ENCODE measurements around the gene CUL2. TPM values are rescaled to one million over a fixed set of nuclear protein-coding genes. Genes with fewer than 3 reads are reported as not detected.

The CUL2 gene
- total RNA-seq, 2 donors from 2014 or later: 7.3 to 8.0 TPM

- WGBS, 2 donors: 71 to 83% methylated on average over 2 of the region's 2 CpGs
- intact Hi-C loops (cut with DNase I): no loop called here
- no peak for TF ChIP-seq CTCF (IDR thresholded peaks at IDR 0.05)
- no peak for TF ChIP-seq POLR2A (IDR thresholded peaks at IDR 0.05)
- Histone ChIP-seq H3K4me1 (no peaks in the 10 kb centered on the region), H3K4me3 (no peak overlapping the region), H3K9me3 (no peaks in the 10 kb centered on the region), H3K36me3 (replicated peaks in 1 of 2; ENCODE audit: insufficient read depth in 1 of 2, low read depth in 2 of 2) (peaks cover 0 to 6% of the 10 kb centered on the region in 2 donors), H3K27ac (no peak overlapping the region), H3K27me3 (no peaks in the 10 kb centered on the region)
- DNase-seq (no peak), ATAC-seq (no peak)
Observed at GRCh38 chr10:35020481-35020880, 69.7 kb downstream of the CUL2 start.

DNA sequence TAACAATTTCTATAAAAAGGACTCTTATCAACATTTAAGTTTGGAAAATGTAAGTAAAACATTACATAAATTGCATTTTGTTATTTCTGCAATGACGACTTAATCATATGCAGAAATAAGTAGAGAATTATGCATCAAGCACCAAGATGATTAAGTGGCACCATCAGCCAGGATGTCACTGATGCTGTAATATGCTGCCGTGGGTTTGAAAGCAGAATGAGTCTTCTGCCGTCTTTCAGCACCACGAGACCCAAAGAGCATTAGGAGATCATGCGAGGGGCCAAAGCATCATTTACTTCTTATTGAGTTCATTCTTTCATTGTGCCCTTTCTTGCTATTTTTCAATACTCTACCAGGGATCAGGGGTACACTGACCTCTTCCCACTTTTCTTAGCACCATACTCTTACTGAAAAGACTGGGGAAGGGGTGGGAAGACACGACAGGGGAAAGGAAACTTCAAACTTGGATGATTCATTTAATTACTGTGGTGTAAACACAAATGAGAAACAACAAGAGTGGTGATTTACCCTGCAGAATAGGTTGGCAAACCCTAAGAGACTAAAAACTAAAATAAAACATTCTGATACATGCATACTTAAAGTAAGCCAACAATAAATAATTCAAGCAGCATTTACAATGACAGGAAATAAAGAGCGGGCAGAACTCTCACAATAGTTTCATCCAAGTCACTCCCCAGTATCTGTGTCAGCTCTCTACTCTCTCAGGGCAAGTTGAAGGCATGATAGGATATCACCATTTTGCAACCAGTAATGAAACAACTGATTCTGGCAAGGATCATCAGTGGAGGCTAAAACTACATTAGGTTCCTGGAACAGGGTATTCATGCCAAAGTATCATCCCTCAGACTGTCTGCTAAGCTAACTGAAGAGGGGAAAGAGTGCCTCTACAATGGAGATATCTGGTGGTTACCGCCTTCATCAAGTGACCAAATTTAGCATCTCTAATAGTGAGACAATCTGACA is 70.8 kb downstream of the CUL2 start:
- no peak overlapping the region for H3K4me3 ChIP-seq
- TF ChIP-seq POLR2A (IDR thresholded peaks at IDR 0.05) (no peak), CTCF (IDR thresholded peaks at IDR 0.05) (no peak)
- no peaks in the 10 kb centered on the region for H3K4me1 ChIP-seq
- peaks cover 0 to 5% of the 10 kb centered on the region in 2 donors for H3K36me3 ChIP-seq (replicated peaks in 1 of 2; ENCODE audit: insufficient read depth in 1 of 2, low read depth in 2 of 2)
- DNase-seq: no peak
- ATAC-seq: no peak
- no peaks in the 10 kb centered on the region for H3K27me3 ChIP-seq
- intact Hi-C loops (cut with DNase I): no loop called here
- no peak overlapping the region for H3K27ac ChIP-seq
- H3K9me3 ChIP-seq: no peaks in the 10 kb centered on the region
- WGBS, 2 donors: 85 to 90% methylated on average over 8 of the region's 8 CpGs

GRCh38 chr10:35017608-35018007 is 72.5 kb downstream of the CUL2 start:
- no peaks in the 10 kb centered on the region for H3K4me1 ChIP-seq
- DNase-seq (no peak), ATAC-seq (no peak)
- H3K27me3 ChIP-seq: no peaks in the 10 kb centered on the region
- WGBS, 2 donors: 84 to 86% methylated on average over 5 of the region's 5 CpGs
- no peak for TF ChIP-seq POLR2A (IDR thresholded peaks at IDR 0.05)
- no peak for TF ChIP-seq CTCF (IDR thresholded peaks at IDR 0.05)
- H3K9me3 ChIP-seq: no peaks in the 10 kb centered on the region
- H3K36me3 ChIP-seq (replicated peaks in 1 of 2; ENCODE audit: insufficient read depth in 1 of 2, low read depth in 2 of 2): peaks cover 0 to 6% of the 10 kb centered on the region in 2 donors
- H3K4me3 ChIP-seq: no peak overlapping the region
- H3K27ac ChIP-seq: no peak overlapping the region
- intact Hi-C loops (cut with DNase I): no loop called here

DNA sequence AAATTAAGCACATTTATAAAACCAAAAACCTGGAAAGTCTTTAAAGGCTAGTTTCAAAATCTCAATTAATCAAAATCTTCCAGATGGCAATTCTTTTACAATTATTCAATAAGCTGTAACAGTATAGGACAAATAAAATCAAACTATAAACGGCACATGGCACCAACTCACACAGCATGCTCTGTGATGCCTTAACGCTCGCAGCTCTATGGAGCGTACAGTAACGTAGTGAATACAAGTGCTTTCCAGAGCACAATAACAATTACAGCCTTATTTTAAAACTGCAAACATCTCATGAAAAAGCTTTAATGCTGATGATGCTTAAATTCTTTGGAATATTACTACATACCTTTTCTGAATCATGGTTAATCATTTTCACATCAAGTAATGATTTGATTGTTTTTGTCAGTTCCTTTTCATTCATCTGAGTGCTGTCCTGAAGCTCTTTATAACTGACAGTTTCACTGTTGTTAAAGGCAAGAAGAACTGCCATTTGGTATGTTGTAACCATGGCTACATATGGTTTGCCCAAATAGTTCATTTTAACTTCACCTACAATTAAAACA is 74.2 kb downstream of the CUL2 start:
- Histone ChIP-seq H3K27ac (no peak overlapping the region), H3K36me3 (replicated peaks in 1 of 2; ENCODE audit: insufficient read depth in 1 of 2, low read depth in 2 of 2) (peaks cover 0 to 9% of the 10 kb centered on the region in 2 donors), H3K9me3 (no peaks in the 10 kb centered on the region), H3K4me3 (no peak overlapping the region), H3K27me3 (no peaks in the 10 kb centered on the region), H3K4me1 (no peaks in the 10 kb centered on the region)
- TF ChIP-seq POLR2A (IDR thresholded peaks at IDR 0.05) (no peak), CTCF (IDR thresholded peaks at IDR 0.05) (no peak)
- DNase-seq (no peak), ATAC-seq (no peak)
- WGBS, 2 donors: 93% methylated on average over 5 of the region's 5 CpGs
- intact Hi-C loops (cut with DNase I): no loop called here
